SKM-1 treated with dmso at 0.1 percent for 144 hours (cell line): ENCODE results near the gene TYW1B.
"Not testable (repeated sequence)": the region's sequence is repeated elsewhere in the genome, so short reads cannot be mapped to it uniquely, and the experiment has no call there.

Experiments used
- DNase-seq: peaks from one replicate; lab custom pipeline; 2025; ENCODE audit not compliant: unreplicated experiment; lab: John Stamatoyannopoulos, UW

Gene TYW1B

DNA sequence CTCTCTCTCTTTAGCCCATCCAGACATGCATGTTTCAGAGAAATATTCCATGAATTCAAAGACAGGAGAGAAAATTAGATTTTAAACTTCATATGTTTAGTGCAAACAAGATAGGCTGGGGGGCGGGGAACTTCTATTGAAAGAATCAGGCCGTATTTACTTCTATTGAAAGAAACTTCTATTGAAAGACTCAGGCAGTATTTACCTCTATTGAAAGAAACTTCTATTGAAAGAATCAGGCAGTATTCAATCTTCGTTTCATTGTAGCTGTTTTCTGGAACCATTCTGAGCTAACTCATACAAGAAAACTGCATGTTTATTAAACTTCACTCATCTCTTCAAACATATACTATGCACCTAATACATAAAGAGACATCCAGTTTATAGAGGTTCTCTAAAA is 123.1 kb downstream of the TYW1B start:
- DNase-seq, result no peak

DNA sequence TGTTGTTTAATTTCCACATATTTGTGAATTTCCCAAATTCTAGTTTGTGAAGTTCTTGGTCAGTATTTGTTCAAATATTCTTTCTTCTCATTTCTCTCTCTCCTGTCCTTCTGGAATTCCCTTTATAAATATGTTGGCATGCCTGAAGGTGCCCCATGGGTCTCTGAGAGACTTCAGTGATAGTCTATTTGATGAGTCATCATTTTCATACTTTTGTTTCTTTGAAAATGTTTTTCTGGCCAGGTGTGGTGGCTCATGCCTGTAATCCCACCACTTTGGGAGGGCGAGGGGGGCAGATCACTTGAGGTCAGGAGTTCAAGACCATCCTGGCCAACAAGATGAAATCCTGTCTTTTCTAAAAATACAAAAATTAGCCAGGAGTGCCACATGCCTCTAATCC is 127.5 kb downstream of the TYW1B start:
- not testable (repeated sequence) for DNase-seq

GRCh38 chr7:72697066-72697465 is 130.9 kb downstream of the TYW1B start:
- not testable (repeated sequence) for DNase-seq

DNA sequence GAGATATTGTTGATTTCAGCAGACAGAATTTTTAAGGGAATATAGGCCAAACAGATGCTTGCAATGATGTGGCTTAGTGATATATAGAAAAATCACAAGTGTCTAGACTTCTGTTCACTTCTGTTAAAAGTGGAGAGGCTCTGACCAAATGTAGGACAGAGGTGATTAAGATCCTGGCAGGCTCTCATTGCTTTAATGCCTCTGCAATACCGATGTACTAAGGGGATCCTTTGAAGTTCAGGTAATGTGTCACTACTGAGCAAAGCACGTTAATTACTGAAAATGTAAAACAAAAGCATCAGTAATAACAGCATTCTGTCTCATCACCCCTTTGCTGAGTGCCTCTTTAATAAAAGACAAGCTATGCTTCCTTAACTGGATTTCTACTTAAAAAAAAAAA is 131.4 kb downstream of the TYW1B start:
- not testable (repeated sequence) for DNase-seq

- not testable (repeated sequence) for DNase-seq
These were observed 132.5 kb downstream of the TYW1B start for GRCh38 chr7:72695482-72695881.

GRCh38 chr7:72691442-72691841 is 136.6 kb downstream of the TYW1B start:
- DNase-seq, result not testable (repeated sequence)

GRCh38 chr7:72690177-72690576 is 137.8 kb downstream of the TYW1B start:
- not testable (repeated sequence) for DNase-seq

DNA sequence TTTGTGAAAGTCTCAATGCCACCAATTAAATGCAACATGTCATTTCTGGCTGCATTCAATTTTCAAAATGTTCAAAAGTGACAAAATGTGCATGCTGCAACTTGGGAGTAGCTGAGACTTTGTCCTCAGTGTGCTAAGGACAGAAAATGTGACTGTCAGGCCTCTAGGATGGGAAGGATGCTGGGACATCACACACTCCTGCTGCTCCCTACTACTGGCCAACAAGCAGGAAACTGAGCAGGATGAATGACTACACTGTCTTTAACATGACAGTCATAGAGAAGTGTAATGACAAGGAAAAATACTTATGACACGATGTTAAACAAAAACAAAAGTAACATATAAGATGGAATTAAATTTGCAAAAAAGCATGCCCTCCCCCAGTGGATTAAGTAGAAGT is 138.7 kb downstream of the TYW1B start:
- DNase-seq, result not testable (repeated sequence)

GRCh38 chr7:72681211-72681610 is 146.8 kb downstream of the TYW1B start:
- DNase-seq, result not testable (repeated sequence)

- not testable (repeated sequence) for DNase-seq
These were observed 151.1 kb downstream of the TYW1B start for GRCh38 chr7:72676880-72677279.

DNA sequence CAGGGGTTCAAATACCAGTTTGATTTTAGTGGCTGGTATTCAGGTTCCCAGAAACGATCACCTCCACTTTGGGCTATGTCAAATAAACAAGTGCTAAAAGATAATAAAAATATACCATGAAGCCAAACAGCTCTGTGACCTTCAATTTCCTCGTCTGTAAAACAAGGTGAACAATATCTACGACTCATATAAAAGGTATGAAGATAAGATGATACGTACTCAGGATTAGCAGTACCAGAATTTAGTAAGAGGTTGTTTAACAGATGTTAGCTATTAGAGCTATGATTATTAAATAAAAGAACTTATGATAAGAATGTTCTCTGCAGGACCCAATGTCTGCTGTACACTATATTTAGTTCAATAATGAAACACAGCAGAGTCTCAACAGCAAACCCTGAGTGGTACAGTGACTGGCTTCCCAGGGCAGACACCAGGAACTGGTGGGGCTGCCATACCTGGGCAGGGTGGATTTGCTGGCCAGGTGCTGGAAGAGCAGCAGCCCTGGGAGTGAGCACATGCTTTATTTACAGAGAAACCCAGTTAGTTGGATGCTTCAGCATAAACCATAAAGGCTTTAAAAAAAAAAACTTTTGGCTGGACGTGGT is 151.8 kb downstream of the TYW1B start:
- DNase-seq, result not testable (repeated sequence)

DNA sequence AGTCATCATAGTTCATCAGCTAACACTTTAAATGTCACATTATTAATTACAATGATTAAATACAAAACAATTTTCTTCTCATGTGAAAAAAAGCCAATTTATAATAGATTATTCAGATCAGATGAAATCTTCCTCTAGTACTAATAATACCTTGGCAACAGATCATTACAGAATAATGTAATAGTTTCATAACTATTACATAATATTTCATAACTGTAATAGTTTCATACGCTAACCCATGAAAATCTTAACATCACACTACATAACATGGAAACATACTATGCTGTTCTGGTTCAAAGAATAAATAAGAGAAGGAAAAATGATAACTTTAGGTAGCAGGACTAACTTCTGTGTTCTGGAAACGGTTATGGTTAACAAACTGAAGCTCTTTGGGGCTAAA is 152.3 kb downstream of the TYW1B start:
- not testable (repeated sequence) for DNase-seq

GRCh38 chr7:72674394-72674793 is 153.6 kb downstream of the TYW1B start:
- DNase-seq, result no peak

DNA sequence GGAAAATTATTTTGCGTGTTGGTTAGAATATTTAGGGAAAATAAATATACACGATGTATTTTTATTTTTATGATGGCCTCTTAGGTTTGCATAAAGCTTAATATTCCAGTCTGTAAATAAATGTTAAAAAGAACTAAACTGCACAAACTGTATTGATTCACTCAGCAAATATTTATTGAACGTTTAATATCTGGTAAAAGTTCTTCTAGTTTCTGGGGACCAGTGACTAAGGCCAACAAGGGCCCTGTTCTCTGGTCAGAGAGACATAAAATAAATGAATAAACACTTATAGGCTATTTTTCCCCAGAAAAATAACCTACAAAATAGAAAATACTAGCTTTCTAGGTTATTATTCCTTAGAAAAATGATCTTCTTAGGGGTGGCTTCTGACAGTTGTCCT is 157.2 kb downstream of the TYW1B start:
- not testable (repeated sequence) for DNase-seq

DNA sequence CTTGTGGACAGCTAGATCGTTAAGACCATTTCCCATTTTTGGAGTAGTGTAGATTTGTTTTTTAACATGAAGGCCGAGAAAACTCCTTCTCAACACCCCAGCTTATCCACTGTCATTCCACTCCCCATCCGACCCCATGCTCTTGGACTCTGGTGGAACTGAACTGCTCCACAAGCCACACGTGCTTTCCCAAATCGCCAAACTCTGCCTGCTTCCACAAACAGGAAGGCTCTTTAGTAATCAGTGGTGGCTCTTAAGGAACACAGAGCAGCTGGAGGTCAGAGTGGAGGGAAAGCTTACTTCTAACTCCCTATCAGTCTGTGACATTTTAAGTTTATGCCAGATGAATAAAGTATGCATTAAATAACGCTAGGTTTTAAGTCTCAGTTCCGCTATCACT is 159.6 kb downstream of the TYW1B start:
- DNase-seq, result not testable (repeated sequence)

DNA sequence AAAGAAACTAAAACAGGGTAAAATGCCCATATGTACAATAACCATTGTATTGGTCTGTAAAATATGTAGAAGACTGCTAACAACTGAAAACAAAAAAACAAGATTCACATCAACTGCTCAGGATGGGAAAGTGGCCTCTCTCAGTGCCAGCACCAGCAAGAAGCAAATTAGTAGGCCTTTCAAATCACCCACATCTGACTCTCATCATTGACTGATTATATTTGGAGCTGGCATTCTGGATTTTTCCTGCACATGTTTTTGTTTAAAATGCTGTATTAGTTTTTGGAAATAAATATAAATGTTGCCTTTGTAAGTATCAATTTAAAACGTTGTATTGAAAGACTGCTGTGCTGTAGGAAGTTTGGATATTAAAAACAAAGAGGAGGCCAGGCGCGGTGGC is 161.0 kb downstream of the TYW1B start:
- not testable (repeated sequence) for DNase-seq

- DNase-seq, result not testable (repeated sequence)
These were observed 179.4 kb downstream of the TYW1B start for GRCh38 chr7:72648574-72648973.

DNA sequence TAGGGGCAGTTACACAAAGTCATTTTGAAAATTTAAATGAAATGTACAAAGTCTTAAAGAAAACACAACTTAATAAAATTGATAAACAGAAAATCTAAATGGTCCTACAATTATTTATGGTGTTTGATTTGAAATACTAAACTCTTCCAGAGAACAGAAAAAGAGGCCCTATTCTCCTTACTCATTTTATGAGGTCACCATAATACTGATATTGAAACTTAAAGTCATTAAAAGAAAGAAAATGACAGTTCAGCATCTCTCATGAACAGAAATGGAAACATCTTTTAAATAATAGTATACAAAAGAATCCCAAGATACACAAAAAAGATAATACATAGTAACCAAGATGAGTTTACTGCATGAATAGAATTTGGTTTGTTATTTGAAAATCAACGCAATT is 184.3 kb downstream of the TYW1B start:
- DNase-seq, result not testable (repeated sequence)

- DNase-seq, result not testable (repeated sequence)
These were observed 186.3 kb downstream of the TYW1B start for GRCh38 chr7:72641485-72642248.

DNA sequence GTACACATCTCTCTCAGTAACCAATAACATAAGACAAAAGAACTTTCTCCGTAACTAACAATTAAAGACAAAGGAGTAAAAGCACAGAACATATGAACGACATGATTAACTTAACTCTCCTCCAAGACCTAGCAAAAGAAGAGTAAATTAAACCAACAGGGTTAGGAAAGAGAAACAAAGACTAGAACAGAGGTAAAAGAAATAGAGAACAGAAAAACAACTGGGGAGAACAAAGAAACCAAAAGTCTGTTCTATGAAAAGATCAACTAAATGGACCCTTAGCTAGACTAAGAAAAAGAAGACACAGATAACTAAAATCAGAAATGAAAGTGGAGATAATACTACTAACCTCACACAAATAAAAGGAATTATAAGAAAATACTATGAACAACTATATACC is 187.3 kb downstream of the TYW1B start:
- not testable (repeated sequence) for DNase-seq

GRCh38 chr7:72635273-72635908 is 192.6 kb downstream of the TYW1B start:
- DNase-seq, result not testable (repeated sequence)

GRCh38 chr7:72632765-72633292 is 195.2 kb downstream of the TYW1B start:
- not testable (repeated sequence) for DNase-seq
